ENCODE measurements around the gene FTSJ1. TPM values are rescaled to one million over a fixed set of nuclear protein-coding genes. Genes with fewer than 3 reads are reported as not detected.

FTSJ1 gene
- total RNA-seq, 2 donors from 2014 or later, result 36.6 to 43.3 TPM

- Histone ChIP-seq H3K27me3 (no peaks in the 10 kb centered on the region), H3K4me1 (peaks cover 0 to 7% of the 10 kb centered on the region in 2 donors), H3K36me3 (peaks cover 3% of the 10 kb centered on the region), H3K27ac (no peak overlapping the region), H3K9me3 (peaks cover 0 to 5% of the 10 kb centered on the region in 2 donors), H3K4me3 (no peak overlapping the region)
- TF ChIP-seq CTCF (IDR thresholded peaks at IDR 0.05), result no peak
- no peak for DNase-seq (ENCODE audit: low spot score)
These were observed 2.2 kb downstream of the FTSJ1 start for GRCh38 chrX:48477960-48478755.

- no peak for DNase-seq (ENCODE audit: low spot score)
- Histone ChIP-seq H3K27me3 (no peaks in the 10 kb centered on the region), H3K36me3 (peaks cover 7% of the 10 kb centered on the region), H3K4me1 (peaks cover 0 to 7% of the 10 kb centered on the region in 2 donors), H3K27ac (no peak overlapping the region), H3K4me3 (no peak overlapping the region), H3K9me3 (peaks cover 0 to 5% of the 10 kb centered on the region in 2 donors)
- TF ChIP-seq CTCF (IDR thresholded peaks at IDR 0.05), result no peak
These were observed 2.8 kb downstream of the FTSJ1 start for GRCh38 chrX:48478806-48479205.

GRCh38 chrX:48480142-48480541, 4.1 kb downstream of the FTSJ1 start:
- Histone ChIP-seq H3K27ac (no peak overlapping the region), H3K4me3 (no peak overlapping the region), H3K36me3 (peaks cover 7% of the 10 kb centered on the region), H3K9me3 (peaks cover 0 to 5% of the 10 kb centered on the region in 2 donors), H3K4me1 (peaks cover 0 to 4% of the 10 kb centered on the region in 2 donors), H3K27me3 (no peaks in the 10 kb centered on the region)
- no peak for TF ChIP-seq CTCF (IDR thresholded peaks at IDR 0.05)
- DNase-seq (ENCODE audit: low spot score), result no peak

- no peak for TF ChIP-seq CTCF (IDR thresholded peaks at IDR 0.05)
- Histone ChIP-seq H3K27me3 (no peaks in the 10 kb centered on the region), H3K9me3 (peaks cover 0 to 4% of the 10 kb centered on the region in 2 donors), H3K4me1 (no peaks in the 10 kb centered on the region), H3K4me3 (no peak overlapping the region), H3K36me3 (peaks cover 7% of the 10 kb centered on the region), H3K27ac (no peak overlapping the region)
- no peak for DNase-seq (ENCODE audit: low spot score)
These were observed 4.6 kb downstream of the FTSJ1 start for GRCh38 chrX:48480583-48480982.

- Histone ChIP-seq H3K27ac (no peak overlapping the region), H3K36me3 (peaks cover 7% of the 10 kb centered on the region), H3K9me3 (no peaks in the 10 kb centered on the region), H3K27me3 (no peaks in the 10 kb centered on the region), H3K4me1 (no peaks in the 10 kb centered on the region), H3K4me3 (no peak overlapping the region)
- no peak for TF ChIP-seq CTCF (IDR thresholded peaks at IDR 0.05)
- DNase-seq (ENCODE audit: low spot score), result no peak
These were observed 6.5 kb downstream of the FTSJ1 start for GRCh38 chrX:48482526-48482925.
